Smooth muscle cell (in vitro differentiated cells): Measurements from ENCODE around the gene MBL2. TPM values are rescaled to one million over a fixed set of nuclear protein-coding genes. Genes with fewer than 3 reads are reported as not detected.

Experiments
- DNase-seq: peaks from one replicate; lab custom pipeline; 2025; ENCODE audit not compliant: unreplicated experiment; lab: John Stamatoyannopoulos, UW
- H2AFZ ChIP-seq: fragments of 200-600 bp; sonication (generic); 2 replicates; pipeline ENCODE4 v1.6.0; 2016; ENCODE audit warnings: antibody characterized with exemption, low read depth, mild to moderate bottlenecking
- H3F3A ChIP-seq: fragments of 200-600 bp; sonication (generic); 2 replicates; pipeline ENCODE4 v1.6.0; 2017; ENCODE audit warnings: antibody characterized with exemption, low read depth
- H3K27ac ChIP-seq: fragments of 200-600 bp; sonication (generic); 2 replicates; pipeline ENCODE4 v1.5.1; 2016; ENCODE audit warnings: low read depth, mild to moderate bottlenecking
- H3K27me3 ChIP-seq: fragments of 200-600 bp; sonication (generic); 2 replicates; pipeline ENCODE4 v1.6.1; 2016; ENCODE audit warnings: low read depth, mild to moderate bottlenecking
- H3K36me3 ChIP-seq: fragments of 200-600 bp; sonication (generic); 2 replicates; pipeline ENCODE4 v1.5.1; 2016; ENCODE audit warnings: low read depth
- H3K4me1 ChIP-seq: fragments of 200-600 bp; sonication (generic); 2 replicates; pipeline ENCODE4 v1.5.1; 2016; ENCODE audit warnings: low read depth
- H3K4me2 ChIP-seq: fragments of 200-600 bp; sonication (generic); 2 replicates; pipeline ENCODE4 v1.6.0; 2016; ENCODE audit warnings: mild to moderate bottlenecking
- H3K4me3 ChIP-seq: fragments of 200-600 bp; sonication (generic); 2 replicates; pipeline ENCODE4 v1.5.1; 2016; ENCODE audit warnings: mild to moderate bottlenecking
- H3K79me2 ChIP-seq: fragments of 200-600 bp; sonication (generic); 2 replicates; pipeline ENCODE4 v1.6.0; 2016; ENCODE audit warnings: low read depth, mild to moderate bottlenecking
- H3K9ac ChIP-seq: fragments of 200-600 bp; sonication (generic); 2 replicates; pipeline ENCODE4 v1.6.0; 2016; ENCODE audit warnings: low read depth
- H3K9me3 ChIP-seq: fragments of 200-600 bp; sonication (generic); replicated peaks from 2 replicates; pipeline ENCODE4 v1.5.1; 2016; ENCODE audit warnings: low read depth
- H4K20me1 ChIP-seq: fragments of 200-600 bp; sonication (generic); 2 replicates; pipeline ENCODE4 v1.6.0; 2016; ENCODE audit warnings: low read depth
- CTCF ChIP-seq: fragments of 200-600 bp; sonication (generic); IDR thresholded peaks from 2 replicates; pipeline ENCODE4 v1.5.1; 2017; ENCODE audit warnings: borderline replicate concordance, mild to moderate bottlenecking, antibody characterized with exemption; ENCODE audit not compliant: insufficient read depth, poor library complexity, severe bottlenecking
- WGBS: methylation state at CpG from one replicate; pipeline ENCODE4 v1.1.7; 2016; ENCODE audit warnings: low lambda C conversion rate; 5-methylcytosine and 5-hydroxymethylcytosine counted together
- polyA plus RNA-seq: library from polyadenylated mRNA; unstranded; fragments of >200 nt; fragmentation: Nextera tagmentation; extraction: Ambion mirVana; gene quantifications from 2 replicates; pipeline ENCODE4 v1.2.1, GENCODE V29; 2016
- total RNA-seq: library from RNA; depleted of rRNA; stranded (reverse); fragments of >200 nt; gene quantifications from 2 replicates; pipeline ENCODE4 v1.2.3, GENCODE V29; 2014

Gene MBL2
- total and polyA plus RNA-seq, 2 experiments from 2014 or later = 0.04 TPM; not detected in 1

- 86% methylated on average over 3 of the region's 3 CpGs for WGBS
- Histone ChIP-seq H4K20me1 (no peaks in the 10 kb centered on the region), H2AFZ (no peak overlapping the region), H3K4me1 (no peaks in the 10 kb centered on the region), H3K4me2 (no peak overlapping the region), H3K9ac (no peak overlapping the region), H3K4me3 (no peak overlapping the region), H3K36me3 (no peaks in the 10 kb centered on the region), H3F3A (no peaks in the 10 kb centered on the region), H3K79me2 (no peaks in the 10 kb centered on the region), H3K9me3 (no peaks in the 10 kb centered on the region), H3K27me3 (no peaks in the 10 kb centered on the region), H3K27ac (no peak overlapping the region)
- TF ChIP-seq CTCF = no peak
- DNase-seq = no peak
Observed at GRCh38 chr10:52783726-52784125, 11.1 kb upstream of the MBL2 start.

GRCh38 chr10:52782554-52782953 lies 10.0 kb upstream of the MBL2 start:
- Histone ChIP-seq H3K27ac (no peak overlapping the region), H3K4me1 (no peaks in the 10 kb centered on the region), H4K20me1 (no peaks in the 10 kb centered on the region), H3K9me3 (no peaks in the 10 kb centered on the region), H3K79me2 (no peaks in the 10 kb centered on the region), H3K36me3 (no peaks in the 10 kb centered on the region), H3K27me3 (no peaks in the 10 kb centered on the region), H3K9ac (no peak overlapping the region), H3K4me2 (no peak overlapping the region), H3F3A (no peaks in the 10 kb centered on the region), H2AFZ (no peak overlapping the region), H3K4me3 (no peak overlapping the region)
- DNase-seq = no peak
- no peak for TF ChIP-seq CTCF

DNA sequence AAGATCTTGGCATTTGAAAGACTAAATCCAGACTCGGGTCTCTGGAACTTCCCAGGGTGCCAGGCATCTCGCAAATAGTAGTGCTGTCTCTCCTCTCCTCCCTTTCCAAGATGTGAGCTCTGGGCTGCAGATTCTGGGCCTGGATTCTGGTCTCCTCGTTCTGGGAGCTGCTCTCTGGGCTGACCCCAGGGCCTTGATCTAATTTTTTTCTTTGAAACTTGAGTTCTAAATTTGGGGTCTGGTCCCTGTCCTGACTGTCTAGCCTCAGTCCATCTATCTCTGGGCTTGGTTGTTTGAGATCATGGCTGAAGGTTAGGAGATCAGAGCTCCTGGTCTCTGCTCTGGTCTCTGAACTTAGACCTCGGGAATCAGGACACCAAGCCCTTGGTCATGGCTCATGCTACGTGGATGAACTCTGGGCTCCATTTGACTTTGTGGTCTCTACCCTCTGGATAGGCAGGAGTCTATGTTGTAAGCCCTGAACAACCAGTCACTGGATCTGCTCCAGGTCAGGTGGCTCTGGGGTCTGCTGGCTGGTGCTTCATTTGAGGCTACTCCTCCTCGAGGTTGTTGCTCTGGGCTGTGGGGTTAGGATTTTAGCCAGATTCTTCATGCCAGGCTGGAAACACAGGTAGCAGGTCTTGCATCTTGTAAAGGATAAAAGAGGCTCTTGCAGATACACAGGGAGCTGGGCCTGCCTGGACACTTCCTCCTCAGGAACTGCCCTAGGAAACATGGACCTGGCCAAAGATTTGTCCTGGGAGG lies 8.0 kb upstream of the MBL2 start:
- H3K27ac ChIP-seq = no peak overlapping the region
- H3K79me2 ChIP-seq = no peaks in the 10 kb centered on the region
- H3K27me3 ChIP-seq = no peaks in the 10 kb centered on the region
- H3F3A ChIP-seq = no peaks in the 10 kb centered on the region
- no peak for DNase-seq
- H3K9me3 ChIP-seq = no peaks in the 10 kb centered on the region
- TF ChIP-seq CTCF = no peak
- H2AFZ ChIP-seq = no peak overlapping the region
- no peaks in the 10 kb centered on the region for H3K36me3 ChIP-seq
- H3K4me1 ChIP-seq = no peaks in the 10 kb centered on the region
- WGBS = 52% methylated on average over 6 of the region's 6 CpGs
- H4K20me1 ChIP-seq = no peaks in the 10 kb centered on the region
- H3K9ac ChIP-seq = no peak overlapping the region
- no peak overlapping the region for H3K4me3 ChIP-seq
- H3K4me2 ChIP-seq = no peak overlapping the region
